ENCODE measurements around the gene ABCC1.

GRCh38 chr16:16102738-16103137, 153.3 kb downstream of the ABCC1 start:
- TF ChIP-seq CTCF (IDR thresholded peaks at IDR 0.05; ENCODE audit: poor library complexity) (no peak), EZH2phosphoT487 (IDR thresholded peaks at IDR 0.05; ENCODE audit: low read depth, severe bottlenecking, unreplicated experiment) (no peak), EZH2 (IDR thresholded peaks at IDR 0.05; ENCODE audit: borderline replicate concordance) (no peak)
